Stimulated activated CD4-positive, alpha-beta T cell treated with anti-CD3 and anti-CD28 coated beads, Interleukin-4, amount 100 ng/mL, for 1 hour (primary cell): ENCODE measurements around the gene ATP13A4.

Experiments used
- DNase-seq: peaks from one replicate; pipeline ENCODE4 v3.0.0-alpha.2; 2020

Gene ATP13A4

DNA sequence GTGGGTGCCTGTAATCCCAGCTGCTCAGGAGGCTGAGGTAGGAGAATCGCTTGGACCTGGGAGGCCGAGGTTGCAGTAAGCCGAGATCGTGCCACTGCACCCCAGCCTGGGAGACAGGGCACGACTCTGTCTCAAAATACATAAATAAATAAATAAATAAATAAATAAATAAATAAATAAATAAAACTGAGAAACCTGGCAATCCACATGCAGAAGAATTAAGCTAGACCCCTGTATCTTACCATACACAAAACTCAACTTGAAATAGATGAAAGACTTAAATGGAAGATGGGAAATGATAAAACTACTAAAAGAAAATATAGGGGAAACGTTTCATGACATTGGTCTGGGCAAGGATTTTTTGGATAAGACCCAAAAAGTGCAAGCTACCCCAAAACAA is 58.0 kb downstream of the ATP13A4 start:
- DNase-seq, result no peak

DNA sequence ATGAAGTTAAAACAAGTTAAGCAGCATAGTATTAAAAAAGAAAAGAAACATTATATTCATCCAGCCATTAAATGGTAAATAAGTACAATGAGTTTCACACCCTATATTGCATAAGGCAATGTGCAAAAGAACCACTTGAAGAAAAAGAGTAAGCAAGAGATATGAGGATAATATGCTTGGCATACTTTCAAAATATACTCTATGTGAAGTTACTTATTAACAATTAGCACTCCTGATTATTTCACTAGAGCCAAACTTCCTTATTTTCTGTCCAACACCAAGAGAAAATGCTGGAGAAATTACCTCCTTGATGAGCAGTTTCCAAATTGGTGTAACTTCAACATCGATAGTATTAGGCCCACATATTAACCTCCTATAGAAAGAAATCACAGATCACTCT is 63.7 kb downstream of the ATP13A4 start:
- DNase-seq, result no peak

DNA sequence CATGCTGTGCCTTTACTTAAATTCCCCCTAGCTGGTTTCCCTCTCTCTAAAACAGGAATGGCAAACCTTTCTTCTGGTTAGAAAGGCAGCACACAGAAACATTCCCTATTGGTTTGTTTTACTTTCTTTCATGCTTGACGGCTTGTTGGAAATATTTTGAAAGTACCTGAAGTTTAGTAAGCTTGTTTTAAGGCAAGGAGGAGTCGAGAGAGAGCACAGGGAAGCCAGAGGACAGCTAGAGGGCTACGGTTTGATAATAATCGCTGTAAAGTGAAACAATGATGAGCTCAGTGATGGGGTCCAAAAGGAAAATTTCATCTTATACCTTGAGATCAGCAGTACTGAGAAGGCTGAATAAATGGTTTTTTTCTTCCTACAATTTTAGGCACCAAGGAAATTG is 64.1 kb downstream of the ATP13A4 start:
- no peak for DNase-seq

GRCh38 chr3:193489949-193490348 is 64.7 kb downstream of the ATP13A4 start:
- no peak for DNase-seq

GRCh38 chr3:193488741-193489140 is 66.0 kb downstream of the ATP13A4 start:
- DNase-seq, result no peak

GRCh38 chr3:193483988-193484539 is 70.6 kb downstream of the ATP13A4 start:
- no peak for DNase-seq

GRCh38 chr3:193481436-193481835 is 73.3 kb downstream of the ATP13A4 start:
- no peak for DNase-seq

- no peak for DNase-seq
Measured at GRCh38 chr3:193474446-193474845, 80.2 kb downstream of the ATP13A4 start.

DNA sequence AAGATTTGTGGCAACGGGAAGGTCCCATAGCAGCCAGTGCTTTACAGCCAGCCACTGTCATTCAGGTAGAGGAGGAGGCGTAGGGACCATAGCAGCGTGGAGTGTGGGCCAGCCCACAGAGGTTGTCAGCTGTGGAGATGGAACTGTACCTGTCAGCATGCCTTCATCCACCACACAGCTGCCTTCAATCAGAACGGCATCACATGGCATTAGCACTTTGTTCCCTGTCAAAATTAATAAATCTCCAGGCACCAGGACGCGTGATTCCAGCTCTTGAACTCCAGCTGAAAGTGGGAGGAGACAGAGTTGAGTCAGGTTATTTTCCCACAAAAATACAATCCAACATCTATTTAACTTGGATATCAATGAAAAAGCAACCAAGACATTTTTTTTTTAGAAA is 84.0 kb downstream of the ATP13A4 start:
- DNase-seq, result no peak

- no peak for DNase-seq
Measured at GRCh38 chr3:193465992-193466608, 88.6 kb downstream of the ATP13A4 start.

DNA sequence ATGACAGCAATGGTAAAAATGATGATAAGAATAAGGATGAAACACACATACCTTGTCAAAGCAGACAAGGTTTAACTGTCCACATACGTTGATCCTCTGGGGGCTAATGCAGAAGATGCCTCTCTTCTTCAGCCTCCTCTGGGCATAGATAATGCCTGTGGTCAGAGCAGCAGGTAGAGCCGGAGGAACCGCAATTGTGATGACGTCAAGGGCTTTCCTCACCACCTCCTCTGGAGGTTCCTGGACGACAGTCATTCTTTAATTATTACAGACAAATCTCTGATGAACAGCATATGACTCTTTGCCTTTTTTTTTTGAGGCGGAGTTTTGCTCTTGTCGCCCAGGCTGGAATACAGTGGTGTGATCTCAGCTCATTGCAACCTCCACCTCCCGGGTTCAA is 89.8 kb downstream of the ATP13A4 start:
- no peak for DNase-seq

DNA sequence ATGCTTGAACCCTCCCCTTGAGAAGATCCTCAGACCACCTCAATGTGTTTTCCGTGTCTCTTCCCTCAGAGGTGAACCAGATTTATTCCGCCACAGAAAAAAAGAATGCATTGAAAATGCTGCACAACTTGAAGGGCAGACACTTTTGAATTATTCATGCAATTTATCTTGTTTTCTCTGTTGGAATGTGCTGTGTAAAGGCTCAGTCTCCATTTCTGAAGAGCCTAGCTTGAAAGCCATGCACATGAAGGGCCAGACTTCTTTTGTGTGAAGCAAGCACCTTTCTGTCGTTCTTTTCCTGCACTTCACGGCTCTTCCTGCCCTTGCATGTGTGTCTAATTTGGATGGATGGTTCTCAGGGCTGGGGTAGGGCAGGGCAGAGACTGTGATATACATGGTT is 97.2 kb downstream of the ATP13A4 start:
- no peak for DNase-seq

GRCh38 chr3:193452338-193452737 is 102.4 kb downstream of the ATP13A4 start:
- DNase-seq, result no peak

DNA sequence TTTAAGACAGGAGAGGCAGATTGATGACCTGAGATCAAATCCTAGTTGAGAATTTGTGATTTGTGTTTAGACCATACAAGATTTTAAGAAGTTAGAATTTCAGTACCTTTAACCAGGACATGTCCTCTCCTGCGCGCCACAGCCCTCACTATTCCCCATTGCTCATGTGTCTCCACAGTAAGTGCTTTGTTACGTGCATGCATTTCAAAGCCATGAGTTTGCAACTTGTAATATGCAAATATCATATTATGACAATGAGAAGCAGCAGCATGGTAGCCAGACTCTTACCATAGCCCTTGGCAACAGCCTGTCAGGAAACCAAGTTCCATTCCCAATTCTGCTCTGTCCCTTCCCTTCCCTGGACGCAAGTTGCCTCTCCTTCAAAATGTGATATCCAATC is 102.8 kb downstream of the ATP13A4 start:
- no peak for DNase-seq

DNA sequence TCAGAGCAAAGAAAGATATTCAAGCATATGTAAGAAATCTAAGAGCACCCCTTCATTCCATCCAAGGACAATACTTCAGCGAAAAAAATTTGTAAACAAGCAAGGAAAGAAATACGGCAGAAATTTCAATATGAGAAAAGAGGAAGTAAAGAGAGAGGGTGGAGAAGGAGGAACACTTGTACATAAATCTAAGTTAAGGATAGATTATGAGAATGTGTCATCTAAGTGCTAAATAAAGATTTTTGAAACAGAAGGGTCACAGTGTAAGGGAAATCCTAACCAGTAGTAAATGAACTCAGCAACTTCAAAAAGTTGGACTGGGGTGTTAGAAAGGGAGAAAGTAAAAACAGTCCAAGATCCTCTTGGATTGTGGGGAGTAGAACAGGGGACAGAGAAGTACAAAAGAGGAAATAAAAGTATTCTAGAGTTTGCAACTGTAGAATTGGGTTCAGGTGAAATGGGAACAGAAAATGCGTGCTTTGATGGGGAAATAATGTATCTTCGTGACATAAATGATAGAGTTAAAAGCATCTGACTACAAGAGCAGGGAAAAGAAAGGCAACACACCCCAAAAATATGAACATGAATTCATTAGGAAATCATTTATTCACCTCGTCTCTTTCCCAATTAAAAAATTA is 107.6 kb downstream of the ATP13A4 start:
- no peak for DNase-seq

- DNase-seq, result no peak
Measured at GRCh38 chr3:193439423-193439822, 115.3 kb downstream of the ATP13A4 start.

- DNase-seq, result no peak
Measured at GRCh38 chr3:193418576-193419373, 135.9 kb downstream of the ATP13A4 start.

DNA sequence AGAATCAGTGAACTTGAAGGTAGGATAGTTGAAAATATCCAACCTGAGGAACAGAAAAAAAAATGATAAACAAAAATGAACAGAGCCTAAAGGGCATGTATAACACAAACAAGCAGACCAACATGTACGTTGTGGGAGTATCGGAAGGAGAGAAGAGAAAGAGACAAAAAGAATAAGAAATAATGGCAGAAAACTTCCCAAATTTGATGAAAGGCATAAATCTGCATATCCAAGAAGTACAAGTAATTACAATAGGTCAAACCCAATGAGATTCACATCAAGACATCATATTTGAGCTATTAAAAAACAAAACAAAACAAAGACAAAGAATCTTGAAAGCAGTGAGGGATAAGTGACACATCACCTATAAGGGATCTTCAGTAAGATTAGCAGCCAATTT is 138.1 kb downstream of the ATP13A4 start:
- no peak for DNase-seq

DNA sequence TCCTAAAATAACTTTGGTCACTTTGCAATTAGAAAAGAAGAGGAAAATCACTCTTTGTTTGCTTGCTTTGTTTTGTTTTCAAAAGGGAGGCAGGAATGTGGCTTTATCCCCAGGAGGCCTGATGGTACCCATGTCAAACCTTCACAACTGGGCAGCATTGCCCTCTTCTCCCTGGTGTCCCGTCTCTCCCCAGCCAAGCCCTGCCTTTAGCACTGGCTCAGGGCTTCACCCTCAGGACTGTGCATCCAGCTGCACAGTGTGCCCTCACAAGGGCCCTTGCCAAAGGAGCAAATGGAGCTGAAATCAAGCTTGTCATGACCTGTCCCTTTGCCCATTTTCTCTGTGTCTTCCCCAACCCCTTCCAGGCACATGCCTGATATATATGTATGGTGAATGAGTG is 147.0 kb downstream of the ATP13A4 start:
- no peak for DNase-seq

DNA sequence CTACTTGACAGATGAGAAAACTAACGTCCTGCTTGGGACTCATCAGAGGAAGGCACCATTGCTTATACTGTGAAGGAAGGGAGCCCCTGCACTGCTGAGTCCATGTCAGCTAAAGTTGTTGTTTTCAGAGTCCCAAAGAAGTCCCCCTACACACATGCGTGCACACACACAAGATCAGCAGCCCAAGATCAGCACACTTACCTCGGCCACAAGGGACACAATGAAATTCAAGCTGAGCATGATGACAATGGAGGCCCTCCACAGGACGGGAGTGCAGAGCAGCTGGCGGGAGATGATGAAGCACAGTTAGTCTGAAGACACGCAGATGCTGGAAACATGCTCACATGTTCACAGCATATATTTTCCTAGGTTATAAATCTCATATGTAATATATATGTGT is 147.6 kb downstream of the ATP13A4 start:
- DNase-seq, result no peak

DNA sequence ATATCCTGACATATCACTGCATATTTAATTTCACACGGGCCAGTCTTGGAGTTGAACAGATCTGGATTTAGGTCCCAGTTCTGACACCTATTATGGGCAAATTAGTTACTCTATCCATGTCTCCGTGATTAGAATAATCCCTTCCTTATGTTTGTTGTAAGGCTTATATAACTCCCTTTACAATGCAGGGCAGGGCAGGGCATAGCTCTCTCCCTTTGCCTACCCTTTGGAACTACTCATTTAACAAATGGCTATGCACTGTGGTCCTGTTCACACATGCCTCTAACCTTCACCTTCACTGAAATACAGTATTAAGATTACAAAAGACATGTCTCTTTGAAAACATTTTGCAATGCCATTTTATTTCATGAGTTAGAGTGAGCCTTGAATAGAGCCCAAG is 151.4 kb downstream of the ATP13A4 start:
- no peak for DNase-seq

DNA sequence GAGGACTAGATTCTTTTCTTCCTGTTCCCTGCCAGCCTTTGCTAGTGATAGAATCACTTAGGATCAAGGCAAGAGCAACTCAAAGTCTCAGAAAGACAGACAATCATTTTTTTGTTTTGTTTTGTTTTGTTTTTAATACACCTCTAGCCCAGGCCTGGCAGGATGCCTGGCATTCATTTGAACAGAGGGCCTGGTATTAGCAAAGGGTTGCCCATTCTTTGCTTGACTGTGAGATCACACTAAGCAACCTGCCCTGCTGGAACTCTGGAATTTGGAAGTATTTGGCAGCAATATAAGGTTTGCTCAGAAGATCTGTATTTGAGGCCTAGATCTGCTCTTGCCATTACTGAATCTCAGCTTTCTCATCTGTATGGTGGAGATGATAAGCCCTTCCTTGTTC is 154.4 kb downstream of the ATP13A4 start:
- no peak for DNase-seq

- no peak for DNase-seq
Measured at GRCh38 chr3:193396451-193397244, 158.0 kb downstream of the ATP13A4 start.
